T-helper 2 cell treated with Interferon-gamma antibody and Interleukin-4, amounts not matched to agents 5 μg/mL and 100 μg/mL, for 36 hours (primary cell): Measurements from ENCODE around the gene EFCAB12.
A peak's percentile ranks its signal among the peaks of the same experiment; 100 is the strongest.
"Not testable (repeated sequence)": the region's sequence is repeated elsewhere in the genome, so short reads cannot be mapped to it uniquely, and the experiment has no call there.

ENCODE experiments used
- DNase-seq: peaks from one replicate; pipeline ENCODE4 v3.0.0; 2021; ENCODE audit warnings: low spot score
- H3K27ac Mint-ChIP-seq: one replicate; pipeline ENCODE4 v1.8.0; 2021; ENCODE audit warnings: mild to moderate bottlenecking, mixed read lengths
- H3K27me3 Mint-ChIP-seq: one replicate; pipeline ENCODE4 v1.8.0; 2021; ENCODE audit warnings: low read depth, mixed read lengths
- H3K36me3 Mint-ChIP-seq: one replicate; pipeline ENCODE4 v1.8.0; 2021; ENCODE audit warnings: low read depth, mixed read lengths
- H3K4me1 Mint-ChIP-seq: one replicate; pipeline ENCODE4 v1.8.0; 2021; ENCODE audit warnings: low read depth, mixed read lengths
- H3K4me3 Mint-ChIP-seq: one replicate; pipeline ENCODE4 v1.8.0; 2022; ENCODE audit warnings: mild to moderate bottlenecking, moderate library complexity, mixed read lengths
- H3K9me3 Mint-ChIP-seq: one replicate; pipeline ENCODE4 v1.8.0; 2021; ENCODE audit warnings: mixed read lengths

The EFCAB12 gene

DNA sequence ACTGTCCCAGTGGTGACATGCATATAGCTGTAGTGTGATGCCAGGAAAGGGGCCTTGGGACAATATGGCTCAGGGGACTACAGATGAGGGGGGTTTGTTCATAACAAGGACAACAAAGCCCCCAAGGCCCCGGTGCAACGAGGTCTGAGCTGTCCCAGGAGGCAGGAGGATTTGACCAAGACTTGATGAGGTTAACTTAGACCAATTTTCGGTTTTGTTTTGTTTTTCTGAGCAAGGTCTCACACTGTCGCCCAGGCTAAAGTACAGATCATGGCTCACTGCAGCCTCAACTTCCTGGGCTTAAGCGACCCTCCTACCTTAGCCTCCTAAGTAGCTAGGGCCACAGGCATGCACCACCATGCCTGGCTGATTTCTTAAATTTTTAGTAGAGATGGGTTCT is 23.8 kb downstream of the EFCAB12 start:
- no peaks in the 10 kb centered on the region for H3K27me3 Mint-ChIP-seq
- no peaks in the 10 kb centered on the region for H3K36me3 Mint-ChIP-seq
- H3K27ac Mint-ChIP-seq = no peak overlapping the region
- no peaks in the 10 kb centered on the region for H3K9me3 Mint-ChIP-seq
- H3K4me3 Mint-ChIP-seq = no peak overlapping the region
- DNase-seq = no peak
- peaks cover 2% of the 10 kb centered on the region for H3K4me1 Mint-ChIP-seq

DNA sequence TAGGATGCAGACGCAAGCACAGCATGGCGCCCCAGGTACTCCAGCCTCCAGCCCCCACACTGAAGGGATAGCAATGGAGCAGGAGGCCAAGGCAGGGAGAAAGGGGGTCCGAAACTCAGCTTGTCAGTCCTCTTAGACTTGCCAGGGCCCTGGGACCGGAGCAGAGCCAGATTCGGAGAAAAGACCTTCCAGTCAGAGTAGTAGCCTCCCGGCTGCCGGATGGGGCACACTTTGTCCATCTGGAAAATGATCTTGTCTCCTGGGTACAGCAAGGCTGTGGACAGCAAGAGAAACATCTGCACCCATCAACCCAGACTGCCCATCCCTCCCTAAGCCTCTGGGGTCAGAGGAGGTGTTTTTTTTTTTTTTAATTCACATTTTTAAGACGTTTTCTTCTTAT is 24.3 kb downstream of the EFCAB12 start:
- Mint-ChIP-seq H3K27ac (no peak overlapping the region), H3K9me3 (no peaks in the 10 kb centered on the region), H3K4me1 (peaks cover 4% of the 10 kb centered on the region), H3K36me3 (no peaks in the 10 kb centered on the region), H3K27me3 (no peaks in the 10 kb centered on the region), H3K4me3 (no peak overlapping the region)
- DNase-seq = no peak

GRCh38 chr3:129403450-129403849 is 25.0 kb downstream of the EFCAB12 start:
- Mint-ChIP-seq H3K4me3 (no peak overlapping the region), H3K27ac (no peak overlapping the region), H3K9me3 (no peaks in the 10 kb centered on the region)

GRCh38 chr3:129402616-129403015 is 25.8 kb downstream of the EFCAB12 start:
- Mint-ChIP-seq H3K9me3 (no peaks in the 10 kb centered on the region), H3K27ac (no peak overlapping the region), H3K4me1 (peaks cover 15% of the 10 kb centered on the region), H3K4me3 (no peak overlapping the region), H3K27me3 (no peaks in the 10 kb centered on the region), H3K36me3 (peaks cover under 1% of the 10 kb centered on the region)
- no peak for DNase-seq

More at GRCh38 chr3:129403450-129403849, 25.0 kb downstream of the EFCAB12 start:
- no peaks in the 10 kb centered on the region for H3K36me3 Mint-ChIP-seq
- H3K4me1 Mint-ChIP-seq = peaks cover 6% of the 10 kb centered on the region
- DNase-seq = no peak
- no peaks in the 10 kb centered on the region for H3K27me3 Mint-ChIP-seq

DNA sequence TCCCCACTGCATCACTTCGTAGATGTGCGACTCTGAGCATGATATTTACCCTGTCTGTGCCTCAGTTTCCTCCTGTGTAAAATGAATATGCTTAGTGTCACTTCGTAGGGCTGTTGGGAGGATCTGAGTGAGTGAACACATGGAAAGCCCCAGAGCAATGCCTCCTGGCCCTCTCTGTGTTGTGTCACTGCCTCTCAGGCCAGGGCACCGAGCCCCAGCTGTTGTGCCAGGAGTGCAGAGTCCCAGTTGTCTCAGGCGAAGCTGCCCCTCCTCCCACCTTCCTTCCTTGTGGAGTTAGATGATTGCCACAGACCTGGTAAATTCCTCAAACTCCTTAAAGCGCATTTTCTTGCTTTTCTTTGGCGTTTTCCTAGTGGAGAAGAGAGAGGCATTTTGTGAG is 26.2 kb downstream of the EFCAB12 start:
- Mint-ChIP-seq H3K27me3 (no peaks in the 10 kb centered on the region), H3K4me1 (peaks cover 19% of the 10 kb centered on the region), H3K9me3 (no peaks in the 10 kb centered on the region), H3K36me3 (peaks cover 3% of the 10 kb centered on the region), H3K27ac (no peak overlapping the region), H3K4me3 (no peak overlapping the region)
- DNase-seq = no peak

DNA sequence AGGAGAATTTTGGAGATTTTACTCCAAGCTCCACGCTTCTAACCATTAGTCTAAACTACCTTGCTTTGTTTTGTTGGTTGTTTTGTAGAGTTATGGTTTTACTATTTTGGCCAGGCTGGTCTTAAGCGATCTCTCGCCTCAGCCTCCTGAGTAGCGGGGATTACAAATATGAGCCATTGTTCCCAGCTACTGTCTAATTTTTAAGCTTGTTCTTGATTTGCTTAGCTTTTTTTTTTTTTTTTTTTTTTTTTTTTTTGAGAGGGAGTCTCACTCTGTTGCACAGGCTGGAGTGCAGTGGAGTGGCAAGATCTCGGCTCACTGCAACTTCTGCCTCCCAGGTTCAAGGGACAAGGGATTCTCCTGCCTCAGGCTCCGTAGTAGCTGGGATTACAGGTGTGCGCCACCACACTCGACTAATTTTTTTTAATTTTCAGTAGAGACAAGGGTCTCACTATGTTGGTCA is 28.5 kb downstream of the EFCAB12 start:
- Mint-ChIP-seq H3K4me3 (peak overlapping the region; percentile 98), H3K4me1 (peaks cover 26% of the 10 kb centered on the region), H3K27me3 (no peaks in the 10 kb centered on the region), H3K9me3 (no peaks in the 10 kb centered on the region), H3K27ac (peak overlapping the region; percentile 96), H3K36me3 (peaks cover 13% of the 10 kb centered on the region)
- DNase-seq = no peak

- peak overlapping the region; percentile 98 for H3K4me3 Mint-ChIP-seq
- no peaks in the 10 kb centered on the region for H3K27me3 Mint-ChIP-seq
- H3K27ac Mint-ChIP-seq = peak overlapping the region; percentile 96
- peaks cover 29% of the 10 kb centered on the region for H3K4me1 Mint-ChIP-seq
- H3K9me3 Mint-ChIP-seq = no peaks in the 10 kb centered on the region
- DNase-seq = peak; percentile 75
- H3K36me3 Mint-ChIP-seq = peaks cover 17% of the 10 kb centered on the region
These were observed 29.1 kb downstream of the EFCAB12 start for GRCh38 chr3:129399145-129399894.

GRCh38 chr3:129398803-129399144 is 29.7 kb downstream of the EFCAB12 start:
- Mint-ChIP-seq H3K27me3 (no peaks in the 10 kb centered on the region), H3K27ac (peak overlapping the region; percentile 96), H3K4me1 (peaks cover 29% of the 10 kb centered on the region), H3K4me3 (peak overlapping the region; percentile 98), H3K9me3 (no peaks in the 10 kb centered on the region), H3K36me3 (peaks cover 19% of the 10 kb centered on the region)
- no peak for DNase-seq

- peaks cover 41% of the 10 kb centered on the region for H3K36me3 Mint-ChIP-seq
These were observed 34.5 kb downstream of the EFCAB12 start for GRCh38 chr3:129393760-129394564.

DNA sequence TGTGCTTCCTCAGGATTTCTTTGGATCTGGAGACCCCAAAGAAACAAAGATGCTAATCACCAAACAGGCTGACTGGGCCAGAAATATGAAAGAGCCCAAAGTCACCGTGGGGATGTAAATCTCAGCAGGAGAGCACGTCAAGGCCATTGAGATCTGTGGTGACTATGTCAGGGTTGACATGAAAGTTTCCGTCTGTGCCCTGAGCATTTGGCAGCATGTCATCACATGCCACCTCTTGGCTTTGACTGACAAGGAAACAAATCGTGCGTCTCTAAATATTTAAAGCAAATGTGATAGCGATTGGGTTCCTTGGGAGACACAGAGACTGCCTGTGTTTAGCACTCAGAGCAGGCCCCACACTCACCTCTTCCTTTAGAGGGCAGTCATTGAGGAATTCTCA is 35.2 kb downstream of the EFCAB12 start:
- no peaks in the 10 kb centered on the region for H3K27me3 Mint-ChIP-seq
- no peak for DNase-seq
- no peaks in the 10 kb centered on the region for H3K9me3 Mint-ChIP-seq
- H3K4me1 Mint-ChIP-seq = peaks cover 20% of the 10 kb centered on the region
- H3K36me3 Mint-ChIP-seq = peaks cover 44% of the 10 kb centered on the region
- H3K27ac Mint-ChIP-seq = no peak overlapping the region
- no peak overlapping the region for H3K4me3 Mint-ChIP-seq

More at GRCh38 chr3:129393760-129394564, 34.5 kb downstream of the EFCAB12 start:
- H3K27ac Mint-ChIP-seq, H3K4me3 Mint-ChIP-seq, H3K27me3 Mint-ChIP-seq, DNase-seq, H3K9me3 Mint-ChIP-seq: not testable (repeated sequence)
- peaks cover 24% of the 10 kb centered on the region for H3K4me1 Mint-ChIP-seq

DNA sequence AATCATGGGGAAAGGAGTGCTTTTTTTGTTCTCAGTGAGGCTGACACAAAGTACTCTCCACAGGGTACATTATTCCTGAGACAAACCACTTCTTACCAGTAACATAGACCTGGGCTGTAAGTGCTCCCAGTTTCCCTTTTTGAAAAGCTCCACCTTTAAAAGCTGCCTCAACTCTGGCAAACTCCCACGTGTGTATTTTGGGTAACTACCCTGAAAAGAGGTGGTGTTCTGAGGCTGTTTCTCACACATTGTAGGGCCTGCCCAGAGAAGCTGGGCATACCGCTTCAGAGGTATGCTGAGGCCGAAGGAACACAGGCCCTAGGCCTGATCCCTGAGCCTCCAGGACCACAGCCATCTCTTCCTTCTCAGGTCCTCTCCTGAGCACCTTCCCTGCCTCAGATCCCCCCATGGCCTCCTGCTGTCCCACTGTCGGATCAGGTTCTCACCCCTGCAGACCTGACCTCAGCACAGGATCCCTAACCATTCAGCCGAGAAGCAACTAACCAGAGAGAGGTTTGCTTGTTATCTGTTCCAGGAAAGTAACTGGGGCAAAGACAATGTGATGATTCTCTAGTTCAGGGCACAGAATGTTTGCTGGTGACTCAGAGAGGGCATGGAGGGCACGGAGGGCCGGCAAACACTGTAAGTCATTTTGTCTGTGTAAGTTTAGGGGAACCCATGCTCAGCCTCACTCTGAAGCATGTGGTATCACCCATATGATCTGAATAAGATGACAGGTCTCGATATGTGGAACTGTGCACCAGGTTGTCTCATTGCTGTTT is 36.1 kb downstream of the EFCAB12 start:
- Mint-ChIP-seq H3K36me3 (peaks cover 49% of the 10 kb centered on the region), H3K4me1 (peaks cover 11% of the 10 kb centered on the region)
- not testable (repeated sequence) for DNase-seq, H3K27me3 Mint-ChIP-seq, H3K9me3 Mint-ChIP-seq, H3K4me3 Mint-ChIP-seq, H3K27ac Mint-ChIP-seq

DNA sequence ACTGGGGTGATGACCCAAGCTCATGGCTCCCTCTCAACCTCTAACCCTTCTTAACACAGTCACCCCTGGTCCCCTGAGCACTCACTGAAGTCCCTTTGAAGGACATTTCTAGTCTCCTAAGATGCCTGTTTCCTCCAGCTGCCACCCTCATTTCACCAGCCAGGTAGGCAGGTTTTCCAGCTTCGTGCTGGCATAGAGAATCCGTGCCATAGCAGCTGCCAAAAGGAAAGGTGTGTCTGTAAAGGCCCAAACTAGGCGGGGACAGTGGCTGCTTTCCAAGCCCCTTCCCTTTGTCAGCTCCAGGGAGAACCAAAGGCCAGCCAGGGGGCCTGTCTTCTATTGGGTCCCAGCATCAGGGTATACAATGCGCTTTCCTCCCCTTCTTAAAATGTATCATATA is 36.9 kb downstream of the EFCAB12 start:
- H3K4me3 Mint-ChIP-seq, DNase-seq, H3K27ac Mint-ChIP-seq, H3K9me3 Mint-ChIP-seq, H3K27me3 Mint-ChIP-seq, H3K4me1 Mint-ChIP-seq: not testable (repeated sequence)
- peaks cover 53% of the 10 kb centered on the region for H3K36me3 Mint-ChIP-seq

DNA sequence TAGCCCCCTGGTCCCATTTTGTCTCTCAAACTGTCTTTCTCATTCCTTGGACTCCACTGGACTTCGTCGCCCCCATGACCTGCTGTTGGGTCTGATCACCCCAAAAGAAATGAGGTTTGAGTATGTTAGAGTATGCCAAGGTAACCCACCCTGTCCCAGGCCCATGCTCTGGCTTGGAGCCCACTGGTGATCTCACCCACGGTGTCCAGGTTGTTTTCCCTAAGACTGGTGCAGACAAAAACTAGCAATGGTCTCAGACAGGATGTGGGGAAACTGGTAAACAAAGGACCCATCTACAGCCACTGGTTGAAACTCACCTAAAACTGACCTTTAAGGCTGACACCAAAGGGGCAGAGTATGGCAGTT is 38.9 kb downstream of the EFCAB12 start:
- H3K27me3 Mint-ChIP-seq = no peaks in the 10 kb centered on the region
- DNase-seq = no peak
- no peak overlapping the region for H3K27ac Mint-ChIP-seq
- H3K4me1 Mint-ChIP-seq = no peaks in the 10 kb centered on the region
- H3K9me3 Mint-ChIP-seq = no peaks in the 10 kb centered on the region
- H3K36me3 Mint-ChIP-seq = peaks cover 42% of the 10 kb centered on the region
- H3K4me3 Mint-ChIP-seq = no peak overlapping the region
